Nephron (organoid): ENCODE measurements around the gene KCNJ16.
A peak's percentile ranks its signal among the peaks of the same experiment; 100 is the strongest.

Experiments used
- H3K27ac Mint-ChIP-seq, 3 experiments: 2 replicates each; pipeline ENCODE4 v1.8.0; 2020; ENCODE audit warnings: mixed read lengths in 3 of 3, mild to moderate bottlenecking in 2 of 3, moderate library complexity in 1 of 3
- H3K27me3 Mint-ChIP-seq: 2 replicates; pipeline ENCODE4 v1.8.0; 2021; ENCODE audit warnings: low read depth, mild to moderate bottlenecking, moderate library complexity, mixed read lengths
- H3K36me3 Mint-ChIP-seq: 2 replicates; pipeline ENCODE4 v1.8.0; 2020; ENCODE audit warnings: low read depth, mixed read lengths
- H3K4me1 Mint-ChIP-seq: 2 replicates; pipeline ENCODE4 v1.8.0; 2020; ENCODE audit warnings: mixed read lengths
- H3K4me3 Mint-ChIP-seq, 3 experiments: 2 replicates each; pipeline ENCODE4 v1.8.0; 2020; ENCODE audit warnings: mild to moderate bottlenecking in 3 of 3, mixed read lengths in 3 of 3, moderate library complexity in 2 of 3
- H3K9me3 Mint-ChIP-seq: 2 replicates; pipeline ENCODE4 v1.8.0; 2020; ENCODE audit warnings: mixed read lengths
- TF ChIP-seq, protein P1 (sequence below), 3 experiments: fragments of 200-600 bp; sonication (generic); IDR thresholded peaks; one replicate each; pipeline ENCODE4 v1.5.0; 2021; ENCODE audit warnings: antibody characterized with exemption in 3 of 3; ENCODE audit not compliant: unreplicated experiment in 3 of 3

Gene KCNJ16

DNA sequence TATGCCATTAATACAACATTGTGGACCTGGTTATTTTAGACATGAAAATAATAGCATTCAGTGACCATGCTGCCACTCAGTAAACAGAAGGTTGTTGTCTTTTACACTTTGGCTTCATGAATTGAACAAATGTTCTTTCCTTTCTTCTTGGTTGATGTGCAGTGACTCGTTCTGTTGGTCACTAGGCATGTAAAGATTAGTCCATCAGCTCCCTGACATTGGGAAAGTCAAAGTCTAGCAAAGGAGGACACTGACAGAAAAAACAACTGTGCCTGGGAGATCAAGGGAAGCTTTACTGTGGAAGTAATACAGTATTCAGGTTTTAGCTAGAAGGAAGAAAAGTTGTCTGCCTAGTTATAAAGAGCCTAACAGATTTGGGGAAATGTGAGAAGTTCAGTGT lies 6.9 kb downstream of the KCNJ16 start:
- no peaks in the 10 kb centered on the region for H3K9me3 Mint-ChIP-seq
- H3K27ac Mint-ChIP-seq: peak overlapping the region in 2 of 3 experiments; percentile 12 to 20
- H3K4me1 Mint-ChIP-seq: peaks cover 18% of the 10 kb centered on the region
- TF ChIP-seq, protein P1, sequence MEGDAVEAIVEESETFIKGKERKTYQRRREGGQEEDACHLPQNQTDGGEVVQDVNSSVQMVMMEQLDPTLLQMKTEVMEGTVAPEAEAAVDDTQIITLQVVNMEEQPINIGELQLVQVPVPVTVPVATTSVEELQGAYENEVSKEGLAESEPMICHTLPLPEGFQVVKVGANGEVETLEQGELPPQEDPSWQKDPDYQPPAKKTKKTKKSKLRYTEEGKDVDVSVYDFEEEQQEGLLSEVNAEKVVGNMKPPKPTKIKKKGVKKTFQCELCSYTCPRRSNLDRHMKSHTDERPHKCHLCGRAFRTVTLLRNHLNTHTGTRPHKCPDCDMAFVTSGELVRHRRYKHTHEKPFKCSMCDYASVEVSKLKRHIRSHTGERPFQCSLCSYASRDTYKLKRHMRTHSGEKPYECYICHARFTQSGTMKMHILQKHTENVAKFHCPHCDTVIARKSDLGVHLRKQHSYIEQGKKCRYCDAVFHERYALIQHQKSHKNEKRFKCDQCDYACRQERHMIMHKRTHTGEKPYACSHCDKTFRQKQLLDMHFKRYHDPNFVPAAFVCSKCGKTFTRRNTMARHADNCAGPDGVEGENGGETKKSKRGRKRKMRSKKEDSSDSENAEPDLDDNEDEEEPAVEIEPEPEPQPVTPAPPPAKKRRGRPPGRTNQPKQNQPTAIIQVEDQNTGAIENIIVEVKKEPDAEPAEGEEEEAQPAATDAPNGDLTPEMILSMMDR (IDR thresholded peaks at IDR 0.05; ENCODE audit: unreplicated experiment in 3 of 3): no peak
- H3K36me3 Mint-ChIP-seq: peaks cover 10% of the 10 kb centered on the region
- H3K4me3 Mint-ChIP-seq: no peak overlapping the region
- H3K27me3 Mint-ChIP-seq: no peaks in the 10 kb centered on the region

DNA sequence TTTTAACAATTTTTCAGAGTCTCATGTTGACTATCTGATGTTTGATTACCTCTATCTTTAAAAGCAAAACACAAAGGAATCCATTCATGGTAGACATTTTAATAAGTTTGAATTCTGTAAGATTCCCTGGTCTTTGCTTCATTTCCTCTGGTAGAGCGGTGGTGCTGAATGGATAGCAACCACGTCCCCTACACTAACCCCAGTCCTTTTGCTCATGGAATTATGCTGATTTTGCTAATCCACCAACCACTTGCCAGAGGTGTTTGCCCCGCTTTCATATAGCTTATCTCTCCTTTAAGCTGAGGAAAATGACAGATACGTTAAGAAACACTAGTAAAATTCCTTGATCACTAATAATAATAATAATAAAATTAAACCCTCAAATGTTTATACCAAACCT lies 9.5 kb downstream of the KCNJ16 start:
- Mint-ChIP-seq H3K27me3 (no peaks in the 10 kb centered on the region), H3K4me1 (peaks cover 9% of the 10 kb centered on the region), H3K27ac (no peak overlapping the region), H3K36me3 (peaks cover 5% of the 10 kb centered on the region), H3K9me3 (no peaks in the 10 kb centered on the region), H3K4me3 (no peak overlapping the region)
- TF ChIP-seq, protein P1 (IDR thresholded peaks at IDR 0.05; ENCODE audit: unreplicated experiment in 3 of 3): no peak

DNA sequence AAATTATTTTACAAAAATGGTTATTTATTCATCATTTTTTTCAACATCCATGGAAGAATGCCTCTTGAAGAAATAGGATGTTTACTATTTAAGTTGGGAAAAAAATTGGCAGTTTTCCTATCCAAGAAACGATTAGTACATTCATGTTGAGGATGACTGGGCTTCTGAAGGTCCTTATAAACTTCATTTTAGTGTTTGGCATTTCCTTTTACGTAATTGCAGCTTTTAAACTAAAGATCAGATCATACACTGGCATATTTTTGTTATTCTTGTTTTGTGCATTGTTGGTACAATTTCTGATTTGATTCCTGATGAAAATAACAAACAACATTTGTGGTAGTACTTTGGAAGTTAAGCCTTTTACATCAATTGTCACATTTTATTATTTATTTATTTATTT lies 11.5 kb downstream of the KCNJ16 start:
- H3K27me3 Mint-ChIP-seq: no peaks in the 10 kb centered on the region
- no peak overlapping the region for H3K4me3 Mint-ChIP-seq
- peaks cover 13% of the 10 kb centered on the region for H3K4me1 Mint-ChIP-seq
- TF ChIP-seq, protein P1 (IDR thresholded peaks at IDR 0.05; ENCODE audit: unreplicated experiment in 3 of 3): no peak
- no peaks in the 10 kb centered on the region for H3K9me3 Mint-ChIP-seq
- H3K36me3 Mint-ChIP-seq: peaks cover 5% of the 10 kb centered on the region
- no peak overlapping the region for H3K27ac Mint-ChIP-seq

DNA sequence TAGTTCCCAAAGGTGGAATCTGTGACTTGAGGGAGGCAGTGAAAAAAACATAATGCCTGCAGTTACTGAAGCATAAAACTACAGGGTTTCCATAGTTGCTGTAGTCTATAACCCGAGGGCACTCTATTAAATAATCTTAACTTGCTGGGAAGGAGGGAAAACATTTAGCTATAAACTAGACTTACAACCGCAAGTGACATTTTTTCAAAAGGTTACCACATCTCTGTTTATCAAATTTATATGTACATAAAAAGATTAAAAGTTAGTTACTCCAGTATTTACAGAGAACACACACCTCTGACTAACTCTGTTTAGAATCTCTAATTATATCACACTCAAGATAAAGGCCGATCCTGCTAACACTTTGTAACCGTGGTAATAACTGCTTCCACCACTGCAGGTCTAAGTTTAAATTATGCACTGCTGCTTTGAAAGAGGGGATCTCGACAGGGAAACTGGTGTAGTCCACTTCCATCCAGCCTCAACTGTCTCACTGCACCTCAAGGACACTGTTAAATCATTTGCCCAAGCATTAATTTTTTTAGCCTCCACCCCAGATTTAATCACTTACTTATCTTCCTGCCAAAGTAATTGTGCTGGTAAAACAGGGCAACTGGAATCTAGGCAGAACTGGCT lies 14.6 kb downstream of the KCNJ16 start:
- TF ChIP-seq, protein P1 (IDR thresholded peaks at IDR 0.05; ENCODE audit: unreplicated experiment in 3 of 3): no peak

DNA sequence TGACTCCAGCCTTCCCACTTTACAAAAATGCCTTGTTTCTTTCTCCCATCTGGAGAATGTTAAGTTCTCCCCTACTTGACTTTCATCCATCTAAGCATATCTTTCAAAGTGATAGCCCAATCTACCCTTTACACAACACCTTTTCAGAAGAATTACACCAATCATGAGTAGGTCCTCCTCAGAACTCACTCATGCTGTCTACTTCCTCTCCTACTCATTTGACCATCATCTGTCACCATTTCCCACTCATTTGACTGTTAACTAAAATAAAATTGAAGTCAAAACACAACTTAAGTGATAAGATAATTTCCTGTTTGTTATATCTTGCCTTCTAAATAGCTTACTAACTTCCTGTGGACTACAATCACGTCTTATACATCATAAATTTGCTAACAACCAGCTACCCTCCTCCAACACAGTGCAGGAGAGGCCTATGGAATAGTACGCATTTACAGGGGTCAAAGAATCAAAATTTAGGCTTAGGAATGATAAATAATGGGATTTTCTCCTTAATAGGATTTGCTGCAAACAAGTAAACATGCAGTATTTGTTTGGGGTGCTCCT lies 16.1 kb downstream of the KCNJ16 start:
- Mint-ChIP-seq H3K27me3 (no peaks in the 10 kb centered on the region), H3K4me1 (peaks cover 16% of the 10 kb centered on the region), H3K36me3 (no peaks in the 10 kb centered on the region), H3K9me3 (no peaks in the 10 kb centered on the region), H3K27ac (peak overlapping the region; percentile 24 to 96 (median 93)), H3K4me3 (no peak overlapping the region)
- TF ChIP-seq, protein P1 (IDR thresholded peaks at IDR 0.05; ENCODE audit: unreplicated experiment in 3 of 3): no peak

More for the DNA sequence above, 14.6 kb downstream of the KCNJ16 start:
- Mint-ChIP-seq H3K9me3 (no peaks in the 10 kb centered on the region), H3K4me3 (peak overlapping the region in 1 of 3 experiments; percentile 35), H3K36me3 (peaks cover 5% of the 10 kb centered on the region), H3K4me1 (peaks cover 16% of the 10 kb centered on the region), H3K27me3 (no peaks in the 10 kb centered on the region), H3K27ac (peak overlapping the region; percentile 86 to 96 (median 93))

DNA sequence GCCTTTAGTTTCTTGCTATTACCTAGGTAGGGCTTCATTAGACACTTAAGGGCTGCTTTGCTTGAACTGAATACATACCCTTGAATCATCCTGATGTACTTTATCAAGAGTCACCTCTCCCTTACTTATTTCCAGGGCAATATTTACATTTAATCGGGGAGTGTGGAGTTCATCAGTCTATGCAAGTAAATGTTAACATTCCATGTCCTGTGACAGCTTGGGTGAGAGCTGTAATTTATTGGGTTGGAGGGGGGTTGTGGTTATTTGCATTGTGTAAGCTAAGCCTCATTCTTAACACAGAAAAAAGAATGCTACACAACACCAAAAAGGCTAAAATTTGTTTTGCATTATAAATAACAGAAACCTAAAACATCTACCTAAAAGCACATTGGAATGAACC lies 16.7 kb downstream of the KCNJ16 start:
- H3K4me3 Mint-ChIP-seq: no peak overlapping the region
- no peaks in the 10 kb centered on the region for H3K9me3 Mint-ChIP-seq
- H3K27ac Mint-ChIP-seq: peak overlapping the region; percentile 24 to 96 (median 67)
- no peaks in the 10 kb centered on the region for H3K36me3 Mint-ChIP-seq
- H3K4me1 Mint-ChIP-seq: peaks cover 16% of the 10 kb centered on the region
- H3K27me3 Mint-ChIP-seq: no peaks in the 10 kb centered on the region
- TF ChIP-seq, protein P1 (IDR thresholded peaks at IDR 0.05; ENCODE audit: unreplicated experiment in 3 of 3): no peak
